Activated T-helper 2 cell treated with anti-CD3 and anti-CD28 coated beads, Interferon-gamma antibody, Interleukin-2, Interleukin-4, amounts not matched to agents 10 μg/mL and 5 μg/mL and 100 μg/mL, durations not matched to agents 14 hours and 24 hours and 36 hours (primary cell): ENCODE results near the gene ANKRA2. TPM values are rescaled to one million over a fixed set of nuclear protein-coding genes. Genes with fewer than 3 reads are reported as not detected.

ENCODE experiments used
- DNase-seq: peaks from one replicate; pipeline ENCODE4 v3.0.0; 2021; ENCODE audit warnings: low spot score
- H3K27ac Mint-ChIP-seq: one replicate; pipeline ENCODE4 v1.8.0; 2021; ENCODE audit warnings: mixed read lengths
- H3K27me3 Mint-ChIP-seq: one replicate; pipeline ENCODE4 v1.8.0; 2021; ENCODE audit warnings: low read depth, mixed read lengths
- H3K36me3 Mint-ChIP-seq: one replicate; pipeline ENCODE4 v1.8.0; 2021; ENCODE audit warnings: low read depth, mixed read lengths
- H3K4me1 Mint-ChIP-seq: one replicate; pipeline ENCODE4 v1.8.0; 2021; ENCODE audit warnings: low read depth, mixed read lengths
- H3K4me3 Mint-ChIP-seq: one replicate; pipeline ENCODE4 v1.8.0; 2021; ENCODE audit warnings: low read depth, mild to moderate bottlenecking, moderate library complexity, mixed read lengths
- H3K9me3 Mint-ChIP-seq: one replicate; pipeline ENCODE4 v1.8.0; 2021; ENCODE audit warnings: mixed read lengths
- intact Hi-C: fragments of 100-400 bp; cut with micrococcal nuclease; formaldehyde crosslinking; loops from one replicate; pipeline ENCODE4 v1.15.1; 2023
- total RNA-seq: library from RNA; stranded (reverse); gene quantifications from 2 replicates; pipeline ENCODE4 v1.2.3, GENCODE V29; 2022

ANKRA2 gene
- total RNA-seq, 1 donor from 2014 or later: 18.7 TPM

GRCh38 chr5:73540192-73540591 lies 25.2 kb downstream of the ANKRA2 start:
- DNase-seq: no peak
- Mint-ChIP-seq H3K4me1 (peaks cover 13% of the 10 kb centered on the region), H3K36me3 (no peaks in the 10 kb centered on the region), H3K4me3 (no peak overlapping the region), H3K9me3 (no peaks in the 10 kb centered on the region), H3K27me3 (peaks cover 10% of the 10 kb centered on the region), H3K27ac (no peak overlapping the region)
- intact Hi-C loops: no loop called here

GRCh38 chr5:73539730-73540129 lies 25.7 kb downstream of the ANKRA2 start:
- no peaks in the 10 kb centered on the region for H3K9me3 Mint-ChIP-seq
- no peaks in the 10 kb centered on the region for H3K36me3 Mint-ChIP-seq
- H3K4me3 Mint-ChIP-seq: no peak overlapping the region
- no peak for DNase-seq
- H3K27ac Mint-ChIP-seq: no peak overlapping the region
- H3K27me3 Mint-ChIP-seq: peaks cover 10% of the 10 kb centered on the region
- peaks cover 13% of the 10 kb centered on the region for H3K4me1 Mint-ChIP-seq
- intact Hi-C loops: loop anchor here (5.0 kb wide), 1 partner anchor 37 kb away; no protein-coding TSS in a partner anchor

GRCh38 chr5:73534971-73535370 lies 30.5 kb downstream of the ANKRA2 start:
- Mint-ChIP-seq H3K4me3 (no peak overlapping the region), H3K27me3 (peaks cover 28% of the 10 kb centered on the region), H3K36me3 (no peaks in the 10 kb centered on the region), H3K9me3 (no peaks in the 10 kb centered on the region), H3K27ac (no peak overlapping the region), H3K4me1 (no peaks in the 10 kb centered on the region)
- DNase-seq: no peak
- intact Hi-C loops: loop anchor here (5.0 kb wide), 1 partner anchor 33 kb away; no protein-coding TSS in a partner anchor

GRCh38 chr5:73534011-73534644 lies 31.3 kb downstream of the ANKRA2 start:
- no peak for DNase-seq
- Mint-ChIP-seq H3K9me3 (no peaks in the 10 kb centered on the region), H3K4me1 (no peaks in the 10 kb centered on the region), H3K36me3 (no peaks in the 10 kb centered on the region), H3K27me3 (peaks cover 31% of the 10 kb centered on the region), H3K4me3 (no peak overlapping the region), H3K27ac (no peak overlapping the region)
- intact Hi-C loops: no loop called here

GRCh38 chr5:73532195-73532594 lies 33.2 kb downstream of the ANKRA2 start:
- no peak for DNase-seq
- Mint-ChIP-seq H3K27ac (no peak overlapping the region), H3K4me3 (no peak overlapping the region), H3K4me1 (no peaks in the 10 kb centered on the region), H3K36me3 (no peaks in the 10 kb centered on the region), H3K27me3 (peaks cover 42% of the 10 kb centered on the region), H3K9me3 (no peaks in the 10 kb centered on the region)
- intact Hi-C loops: no loop called here

- DNase-seq: no peak
- H3K4me1 Mint-ChIP-seq: no peaks in the 10 kb centered on the region
- intact Hi-C loops: no loop called here
- H3K4me3 Mint-ChIP-seq: no peak overlapping the region
- H3K36me3 Mint-ChIP-seq: no peaks in the 10 kb centered on the region
- H3K27ac Mint-ChIP-seq: no peak overlapping the region
- H3K27me3 Mint-ChIP-seq: peaks cover 44% of the 10 kb centered on the region
- H3K9me3 Mint-ChIP-seq: no peaks in the 10 kb centered on the region
Observed at GRCh38 chr5:73531356-73531755, 34.1 kb downstream of the ANKRA2 start.

- Mint-ChIP-seq H3K4me1 (no peaks in the 10 kb centered on the region), H3K36me3 (no peaks in the 10 kb centered on the region), H3K27ac (no peak overlapping the region), H3K9me3 (no peaks in the 10 kb centered on the region), H3K27me3 (peaks cover 41% of the 10 kb centered on the region), H3K4me3 (no peak overlapping the region)
- intact Hi-C loops: no loop called here
- no peak for DNase-seq
Observed at GRCh38 chr5:73529081-73529480, 36.4 kb downstream of the ANKRA2 start.

GRCh38 chr5:73528248-73528647 lies 37.2 kb downstream of the ANKRA2 start:
- DNase-seq: no peak
- Mint-ChIP-seq H3K4me1 (no peaks in the 10 kb centered on the region), H3K9me3 (no peaks in the 10 kb centered on the region), H3K27me3 (peaks cover 34% of the 10 kb centered on the region), H3K4me3 (no peak overlapping the region), H3K27ac (no peak overlapping the region), H3K36me3 (no peaks in the 10 kb centered on the region)
- intact Hi-C loops: no loop called here

GRCh38 chr5:73525606-73526203 lies 39.7 kb downstream of the ANKRA2 start:
- H3K4me3 Mint-ChIP-seq: no peak overlapping the region
- no peak for DNase-seq
- intact Hi-C loops: no loop called here
- peaks cover 21% of the 10 kb centered on the region for H3K27me3 Mint-ChIP-seq
- no peaks in the 10 kb centered on the region for H3K9me3 Mint-ChIP-seq
- no peaks in the 10 kb centered on the region for H3K36me3 Mint-ChIP-seq
- H3K27ac Mint-ChIP-seq: no peak overlapping the region
- no peaks in the 10 kb centered on the region for H3K4me1 Mint-ChIP-seq

GRCh38 chr5:73523861-73524260 lies 41.6 kb downstream of the ANKRA2 start:
- intact Hi-C loops: no loop called here
- Mint-ChIP-seq H3K27ac (no peak overlapping the region), H3K4me3 (no peak overlapping the region), H3K36me3 (no peaks in the 10 kb centered on the region), H3K4me1 (peaks cover 8% of the 10 kb centered on the region), H3K9me3 (no peaks in the 10 kb centered on the region), H3K27me3 (peaks cover 14% of the 10 kb centered on the region)
- no peak for DNase-seq

- DNase-seq: no peak
- Mint-ChIP-seq H3K4me3 (no peak overlapping the region), H3K4me1 (peaks cover 8% of the 10 kb centered on the region), H3K27ac (no peak overlapping the region), H3K9me3 (no peaks in the 10 kb centered on the region), H3K27me3 (peaks cover 7% of the 10 kb centered on the region), H3K36me3 (no peaks in the 10 kb centered on the region)
- intact Hi-C loops: no loop called here
Observed at GRCh38 chr5:73522989-73523388, 42.5 kb downstream of the ANKRA2 start.

- Mint-ChIP-seq H3K9me3 (no peaks in the 10 kb centered on the region), H3K4me3 (peak overlapping the region; percentile 21), H3K27ac (peak overlapping the region; percentile 28), H3K36me3 (no peaks in the 10 kb centered on the region), H3K27me3 (no peaks in the 10 kb centered on the region), H3K4me1 (peaks cover 8% of the 10 kb centered on the region)
- peak; percentile 70 for DNase-seq
- intact Hi-C loops: loop anchor here (1.0 to 2.0 kb wide), 2 partner anchors 18 to 21 kb away; partner anchors contain the start of gene BTF3
Observed at GRCh38 chr5:73519531-73520283, 45.7 kb downstream of the ANKRA2 start.

- intact Hi-C loops: no loop called here
- peaks cover 8% of the 10 kb centered on the region for H3K4me1 Mint-ChIP-seq
- no peaks in the 10 kb centered on the region for H3K9me3 Mint-ChIP-seq
- no peaks in the 10 kb centered on the region for H3K36me3 Mint-ChIP-seq
- H3K27me3 Mint-ChIP-seq: no peaks in the 10 kb centered on the region
- H3K27ac Mint-ChIP-seq: no peak overlapping the region
- no peak overlapping the region for H3K4me3 Mint-ChIP-seq
- DNase-seq: no peak
Observed at GRCh38 chr5:73515232-73515631, 50.2 kb downstream of the ANKRA2 start.
